GM19328 (cell line): Measurements from ENCODE around the gene ADGRG6.

ENCODE experiments used
- ATAC-seq: cut with Tn5 transposase; IDR thresholded peaks from one replicate; pipeline ENCODE4 v1.9.1; 2021; ENCODE audit warnings: mild to moderate bottlenecking, moderate library complexity; ENCODE audit not compliant: unreplicated experiment

Gene ADGRG6

GRCh38 chr6:142290851-142291250 is 11.0 kb upstream of the ADGRG6 start:
- no peak for ATAC-seq

GRCh38 chr6:142291512-142291911 is 10.3 kb upstream of the ADGRG6 start:
- no peak for ATAC-seq

- ATAC-seq: no peak
These were observed 9.5 kb upstream of the ADGRG6 start for GRCh38 chr6:142292166-142292924.

GRCh38 chr6:142293121-142293520 is 8.7 kb upstream of the ADGRG6 start:
- no peak for ATAC-seq

GRCh38 chr6:142294679-142295078 is 7.1 kb upstream of the ADGRG6 start:
- no peak for ATAC-seq

GRCh38 chr6:142296975-142297604 is 4.7 kb upstream of the ADGRG6 start:
- no peak for ATAC-seq

- ATAC-seq: no peak
These were observed 4.2 kb upstream of the ADGRG6 start for GRCh38 chr6:142297605-142297995.

GRCh38 chr6:142297996-142298753 is 3.6 kb upstream of the ADGRG6 start:
- no peak for ATAC-seq

GRCh38 chr6:142300302-142300701 is 1.5 kb upstream of the ADGRG6 start:
- no peak for ATAC-seq

- ATAC-seq: peak; percentile 5
These were observed 803 bp upstream of the ADGRG6 start for GRCh38 chr6:142300758-142301650.

- ATAC-seq: no peak
These were observed 791 bp downstream of the ADGRG6 start for GRCh38 chr6:142302421-142303175.

GRCh38 chr6:142303176-142303533 is 1.3 kb downstream of the ADGRG6 start:
- no peak for ATAC-seq

GRCh38 chr6:142304241-142304640 is 2.4 kb downstream of the ADGRG6 start:
- ATAC-seq: no peak

- ATAC-seq: no peak
These were observed 4.9 kb downstream of the ADGRG6 start for GRCh38 chr6:142306736-142307135.

- ATAC-seq: no peak
These were observed 6.3 kb downstream of the ADGRG6 start for GRCh38 chr6:142307963-142308748.

GRCh38 chr6:142309426-142309825 is 7.6 kb downstream of the ADGRG6 start:
- no peak for ATAC-seq

GRCh38 chr6:142313284-142313683 is 11.5 kb downstream of the ADGRG6 start:
- no peak for ATAC-seq

- no peak for ATAC-seq
These were observed 15.1 kb downstream of the ADGRG6 start for GRCh38 chr6:142316791-142317368.

GRCh38 chr6:142318714-142319113 is 16.9 kb downstream of the ADGRG6 start:
- ATAC-seq: no peak
